ENCODE measurements around the gene SENP5.

- TF ChIP-seq YY1 (IDR thresholded peaks at IDR 0.05; ENCODE audit: insufficient read depth, insufficient read length) (no peak), SUZ12 (IDR thresholded peaks at IDR 0.05; ENCODE audit: extremely low read depth, insufficient read depth, insufficient read length) (no peak)
These were observed 115.5 kb downstream of the SENP5 start for GRCh38 chr3:196983186-196983585.
